ENCODE results near the gene C1orf146.

Gene C1orf146

DNA sequence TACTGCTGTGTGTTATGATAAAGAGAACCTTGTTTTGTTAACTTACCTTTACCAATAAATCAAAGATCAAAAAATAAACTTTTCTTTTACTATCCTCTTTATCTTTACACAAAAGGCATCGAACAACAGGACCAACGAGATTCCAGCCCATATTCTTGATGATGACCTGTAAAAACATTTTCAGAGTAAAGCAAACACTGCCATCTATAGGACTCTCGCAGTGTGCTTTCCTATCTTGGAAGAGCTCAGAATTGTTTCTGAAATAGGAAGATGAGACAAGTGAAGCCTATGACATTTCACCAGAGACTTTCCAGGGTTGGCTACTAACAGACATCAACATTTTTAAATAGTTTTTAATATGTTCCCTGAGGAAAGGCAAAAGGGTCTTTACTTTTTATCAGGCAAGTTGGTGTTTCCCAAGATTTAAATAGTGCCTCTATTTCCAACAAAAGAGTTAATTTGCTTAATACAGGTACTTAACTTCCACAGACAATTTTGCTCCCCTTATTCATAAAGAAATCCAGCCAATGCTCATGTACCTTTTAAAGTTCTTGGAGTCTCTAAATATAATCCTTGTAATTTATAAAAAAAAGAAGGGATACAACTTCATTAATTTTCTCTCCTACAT lies 73.8 kb downstream of the C1orf146 start:
- H3K4me1 ChIP-seq = no peaks in the 10 kb centered on the region
- no peak overlapping the region for H3K27ac ChIP-seq
- no peak for DNase-seq
- TF ChIP-seq, protein P1, sequence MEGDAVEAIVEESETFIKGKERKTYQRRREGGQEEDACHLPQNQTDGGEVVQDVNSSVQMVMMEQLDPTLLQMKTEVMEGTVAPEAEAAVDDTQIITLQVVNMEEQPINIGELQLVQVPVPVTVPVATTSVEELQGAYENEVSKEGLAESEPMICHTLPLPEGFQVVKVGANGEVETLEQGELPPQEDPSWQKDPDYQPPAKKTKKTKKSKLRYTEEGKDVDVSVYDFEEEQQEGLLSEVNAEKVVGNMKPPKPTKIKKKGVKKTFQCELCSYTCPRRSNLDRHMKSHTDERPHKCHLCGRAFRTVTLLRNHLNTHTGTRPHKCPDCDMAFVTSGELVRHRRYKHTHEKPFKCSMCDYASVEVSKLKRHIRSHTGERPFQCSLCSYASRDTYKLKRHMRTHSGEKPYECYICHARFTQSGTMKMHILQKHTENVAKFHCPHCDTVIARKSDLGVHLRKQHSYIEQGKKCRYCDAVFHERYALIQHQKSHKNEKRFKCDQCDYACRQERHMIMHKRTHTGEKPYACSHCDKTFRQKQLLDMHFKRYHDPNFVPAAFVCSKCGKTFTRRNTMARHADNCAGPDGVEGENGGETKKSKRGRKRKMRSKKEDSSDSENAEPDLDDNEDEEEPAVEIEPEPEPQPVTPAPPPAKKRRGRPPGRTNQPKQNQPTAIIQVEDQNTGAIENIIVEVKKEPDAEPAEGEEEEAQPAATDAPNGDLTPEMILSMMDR (IDR thresholded peaks at IDR 0.05) = peak in 1 of 2 experiments; percentile 39
- intact Hi-C loops (cut with DNase I; ENCODE audit: low total_unique reads) = no loop called here
- H3K27me3 ChIP-seq = no peaks in the 10 kb centered on the region
- peaks cover 20 to 57% (median 23%) of the 10 kb centered on the region in 3 donors for H3K36me3 ChIP-seq
- no peaks in the 10 kb centered on the region for H3K9me3 ChIP-seq
- H3K4me3 ChIP-seq = no peak overlapping the region
